Activated T-helper 1 cell treated with Interleukin-2 at 50 U/mL for 16 hours (primary cell): ENCODE results near the gene TPSB2.
"Not testable (repeated sequence)": the region's sequence is repeated elsewhere in the genome, so short reads cannot be mapped to it uniquely, and the experiment has no call there.

Experiments used
- DNase-seq: peaks from one replicate; pipeline ENCODE4 v3.0.0-alpha.2; 2020; ENCODE audit warnings: low read depth

The TPSB2 gene

GRCh38 chr16:1240436-1240835 is 10.5 kb upstream of the TPSB2 start, which contains the start of gene TPSAB1:
TPSAB1 (plus strand) TSS chr16:1240705; CDS start chr16:1240939, 234 bp downstream.
- not testable (repeated sequence) for DNase-seq

DNA sequence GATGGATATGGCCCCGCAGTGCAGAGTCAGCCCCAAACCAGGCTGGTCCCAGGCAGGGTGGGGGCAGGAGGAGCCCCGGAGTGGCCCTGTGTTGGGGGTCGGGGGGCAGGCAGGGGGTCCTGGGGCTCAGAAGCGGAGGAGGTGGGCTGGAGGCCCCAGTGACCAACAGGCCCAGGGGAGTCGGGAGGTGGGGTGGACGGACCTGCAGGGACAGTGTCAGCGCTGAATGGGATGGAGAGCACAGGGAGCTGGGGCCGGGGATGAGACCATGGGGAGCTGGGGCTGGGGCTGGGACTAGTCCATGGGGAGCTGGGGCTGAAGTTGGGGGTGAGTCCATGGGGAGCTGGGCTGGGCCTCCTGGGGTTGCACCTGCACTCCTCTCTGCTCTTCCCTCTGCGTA is 9.6 kb upstream of the TPSB2 start:
- DNase-seq: not testable (repeated sequence)

DNA sequence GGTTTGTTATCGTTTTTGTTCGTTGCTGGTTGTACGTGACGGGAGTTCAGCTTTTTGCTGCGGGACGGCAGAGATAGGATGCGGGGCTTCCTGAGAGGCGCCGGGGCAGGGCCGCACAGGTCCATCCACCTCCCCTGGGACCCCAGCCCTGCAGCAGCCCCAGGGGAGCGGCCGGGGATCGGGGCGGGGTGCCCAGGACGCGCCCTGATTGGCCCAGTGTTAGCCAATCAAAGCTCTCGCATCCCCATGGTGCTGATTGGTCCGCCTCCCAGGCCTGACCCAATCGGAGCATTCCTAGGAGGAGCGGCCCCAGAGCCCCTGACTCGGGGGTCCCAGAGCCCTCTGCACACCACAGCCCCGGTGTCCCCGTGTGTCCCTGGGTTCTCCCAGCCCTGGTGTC is 8.9 kb upstream of the TPSB2 start:
- not testable (repeated sequence) for DNase-seq

GRCh38 chr16:1237990-1238389 is 8.0 kb upstream of the TPSB2 start:
- DNase-seq: no peak

GRCh38 chr16:1236659-1237058 is 6.7 kb upstream of the TPSB2 start:
- not testable (repeated sequence) for DNase-seq

- DNase-seq: not testable (repeated sequence)
Observed at GRCh38 chr16:1232049-1232748, 2.2 kb upstream of the TPSB2 start.

- not testable (repeated sequence) for DNase-seq
Observed at GRCh38 chr16:1231301-1231700, 1.3 kb upstream of the TPSB2 start.

- not testable (repeated sequence) for DNase-seq
Observed at GRCh38 chr16:1230471-1231212, 658 bp upstream of the TPSB2 start.

DNA sequence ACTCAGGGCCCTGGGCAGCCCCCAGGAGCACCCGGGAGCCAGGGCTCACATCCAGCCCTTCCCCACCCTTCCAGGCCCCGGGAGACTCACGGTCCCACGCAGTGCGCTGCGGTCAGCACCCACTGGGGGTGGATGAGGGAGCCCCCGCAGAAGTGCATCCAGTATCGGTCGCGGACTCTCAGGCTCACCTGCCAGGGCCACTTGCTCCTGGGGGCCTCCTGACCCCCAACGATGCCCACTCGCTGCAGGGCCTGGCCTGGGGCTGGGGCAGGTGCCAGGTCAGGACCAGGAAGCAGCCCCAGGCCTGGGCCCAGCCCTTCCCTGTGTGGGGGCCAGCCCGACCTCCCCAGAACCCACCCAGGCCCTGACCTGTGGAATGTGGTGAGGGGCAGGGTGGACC is 508 bp downstream of the TPSB2 start:
- DNase-seq: not testable (repeated sequence)

DNA sequence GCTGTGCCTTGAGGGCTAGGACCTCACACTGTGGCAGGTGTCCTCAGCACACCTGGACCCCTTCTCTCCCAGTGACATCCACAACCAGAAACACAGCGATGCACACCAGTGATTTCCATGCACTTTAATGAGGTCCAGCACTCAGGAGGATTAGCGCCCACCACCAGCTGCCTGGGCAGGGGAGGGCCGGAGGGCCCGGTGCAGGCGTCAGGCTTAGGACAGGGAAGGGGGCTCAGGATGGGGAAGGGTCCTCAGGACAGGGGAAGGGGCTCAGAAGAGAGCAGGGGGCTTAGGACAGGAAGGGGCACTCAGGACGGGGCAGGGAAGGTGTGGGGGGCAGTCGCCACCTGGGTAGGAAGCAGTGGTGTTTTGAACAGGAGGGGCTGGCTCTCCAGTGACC is 1.8 kb downstream of the TPSB2 start:
- DNase-seq: not testable (repeated sequence)

- not testable (repeated sequence) for DNase-seq
Observed at GRCh38 chr16:1226692-1227091, 3.3 kb downstream of the TPSB2 start.

- DNase-seq: not testable (repeated sequence)
Observed at GRCh38 chr16:1225728-1226311, 4.2 kb downstream of the TPSB2 start.

GRCh38 chr16:1225051-1225451 is 4.9 kb downstream of the TPSB2 start, which contains the start of gene TPSG1:
TPSG1 (minus strand) TSS chr16:1225268; CDS start chr16:1225252, 16 bp downstream.
- DNase-seq: no peak

- DNase-seq: no peak
Observed at GRCh38 chr16:1224558-1224957, 5.4 kb downstream of the TPSB2 start.

GRCh38 chr16:1223355-1224214 is 6.4 kb downstream of the TPSB2 start:
- DNase-seq: no peak

DNA sequence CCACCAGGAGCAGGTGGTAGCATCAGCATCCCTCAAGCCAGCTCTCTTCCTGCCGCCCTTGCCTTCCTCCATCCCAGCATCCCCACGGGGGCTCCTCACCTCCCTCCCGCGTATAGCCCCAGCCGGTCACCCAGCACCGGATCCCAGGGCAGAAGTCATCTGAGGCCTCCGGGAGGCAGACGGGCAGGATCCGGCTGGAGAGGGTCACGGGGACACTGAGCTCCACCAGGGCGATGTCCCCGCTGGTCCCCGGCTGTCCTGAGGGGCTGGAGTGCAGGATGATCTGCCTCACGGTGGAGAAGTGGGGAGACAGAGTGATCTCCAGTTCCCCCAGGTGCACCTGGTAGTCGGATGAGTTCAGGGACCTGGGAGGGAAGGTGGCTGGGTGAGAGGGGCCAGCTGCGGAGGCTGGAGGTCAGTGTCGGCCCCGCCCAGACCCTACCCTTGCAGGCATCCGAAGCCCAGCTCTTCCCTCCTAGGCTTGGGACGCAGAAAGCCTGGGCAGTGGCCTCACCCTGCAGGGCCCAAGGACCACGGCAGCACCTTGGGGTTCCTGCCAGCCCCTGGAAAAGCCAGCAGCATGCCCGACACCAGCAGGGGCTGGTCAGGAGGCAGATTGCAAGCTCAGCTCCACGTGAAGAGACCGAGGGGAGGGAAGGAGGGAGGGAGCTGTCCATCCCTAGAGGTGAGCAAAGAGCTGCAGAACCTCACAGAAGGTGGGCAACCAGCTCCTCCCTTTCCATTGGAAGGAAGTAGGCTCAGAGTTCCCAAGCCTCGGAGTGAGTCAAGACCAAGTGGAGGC is 7.2 kb downstream of the TPSB2 start:
- DNase-seq: no peak

DNA sequence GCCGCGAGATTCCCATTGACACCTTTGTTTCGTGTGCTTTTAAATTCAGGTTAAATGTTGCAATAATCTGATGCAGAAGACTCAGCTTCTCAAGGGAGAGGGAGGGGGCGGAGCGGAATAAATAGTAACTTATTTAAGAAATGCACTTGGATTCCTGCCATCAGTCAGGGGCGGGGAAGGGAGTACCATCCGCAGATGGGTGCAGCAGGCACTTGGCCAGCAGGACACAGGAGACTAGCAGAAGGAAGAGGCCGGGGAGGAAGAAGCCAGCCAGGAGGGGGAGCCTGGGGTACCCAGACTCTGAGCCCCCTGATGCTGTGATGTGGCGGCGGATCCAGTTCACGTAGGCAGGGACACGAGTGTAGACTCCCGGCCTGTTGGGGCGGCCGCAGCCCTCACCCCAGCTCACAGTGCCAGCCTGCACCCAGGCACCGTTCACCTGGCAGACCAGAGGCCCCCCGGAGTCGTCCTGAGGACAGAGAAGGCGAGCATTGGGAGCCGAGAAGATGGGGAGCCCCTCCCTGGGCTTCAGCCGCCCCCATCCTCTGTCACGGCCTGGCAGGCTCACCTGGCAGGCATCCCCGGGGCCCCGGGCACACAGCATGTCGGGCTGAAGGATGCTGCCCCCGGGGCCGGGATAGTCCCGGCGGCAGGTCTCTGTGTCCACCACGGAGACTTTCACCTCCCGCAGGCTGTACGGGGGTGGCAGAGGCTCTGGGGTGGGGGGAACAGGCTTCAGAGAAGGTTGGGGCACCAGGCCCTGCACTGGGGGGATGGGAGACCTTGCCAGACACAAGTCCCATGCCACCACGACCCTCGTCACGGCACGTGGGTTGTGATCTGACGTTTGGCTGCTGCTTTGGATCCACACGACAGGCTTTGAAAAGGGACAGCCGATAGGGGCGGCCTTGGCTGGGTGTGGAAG is 8.1 kb downstream of the TPSB2 start:
- no peak for DNase-seq

DNA sequence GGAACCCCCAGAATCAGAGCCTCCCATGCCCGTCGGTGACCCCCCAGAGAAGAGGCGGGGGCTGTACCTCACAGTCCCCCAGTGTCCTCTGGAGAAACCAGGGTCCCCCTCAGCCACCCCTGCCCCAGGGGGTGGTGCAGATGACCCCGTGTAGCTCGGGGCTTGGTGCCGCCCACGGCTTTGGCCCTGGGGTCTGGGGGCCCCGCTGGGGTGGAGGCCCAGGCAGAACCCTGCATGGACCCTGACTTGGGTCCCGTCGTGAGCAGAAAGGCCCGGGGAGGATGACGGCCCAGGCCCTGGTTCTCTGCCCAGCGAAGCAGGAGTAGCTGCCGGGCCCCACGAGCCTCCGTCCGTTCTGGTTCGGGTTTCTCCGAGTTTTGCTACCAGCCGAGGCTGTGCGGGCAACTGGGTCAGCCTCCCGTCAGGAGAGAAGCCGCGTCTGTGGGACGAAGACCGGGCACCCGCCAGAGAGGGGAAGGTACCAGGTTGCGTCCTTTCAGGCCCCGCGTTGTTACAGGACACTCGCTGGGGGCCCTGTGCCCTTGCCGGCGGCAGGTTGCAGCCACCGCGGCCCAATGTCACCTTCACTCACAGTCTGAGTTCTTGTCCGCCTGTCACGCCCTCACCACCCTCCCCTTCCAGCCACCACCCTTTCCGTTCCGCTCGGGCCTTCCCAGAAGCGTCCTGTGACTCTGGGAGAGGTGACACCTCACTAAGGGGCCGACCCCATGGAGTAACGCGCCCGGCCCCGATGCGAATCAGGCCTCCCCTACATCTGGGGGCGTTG is 8.9 kb downstream of the TPSB2 start:
- no peak for DNase-seq

GRCh38 chr16:1220098-1220728 is 9.8 kb downstream of the TPSB2 start:
- DNase-seq: no peak
